Osteoblast (primary cell): ENCODE data around the gene SCYGR3. TPM values are rescaled to one million over a fixed set of nuclear protein-coding genes. Genes with fewer than 3 reads are reported as not detected.

Experiments
- DNase-seq: peaks from one replicate; pipeline ENCODE4 v3.0.0; 2011; ENCODE audit warnings: low spot score, mixed read lengths; ENCODE audit not compliant: insufficient read length; ENCODE audit errors: missing footprints
- H2AFZ ChIP-seq: 2 replicates; pipeline ENCODE4 v1.6.0; 2011; ENCODE audit warnings: mild to moderate bottlenecking, low read length
- H3K27ac ChIP-seq: 2 replicates; pipeline ENCODE4 v1.5.1; 2011; ENCODE audit warnings: mild to moderate bottlenecking, low read depth, low read length, moderate library complexity
- H3K27me3 ChIP-seq: 2 replicates; pipeline ENCODE4 v1.6.0; 2012; ENCODE audit warnings: mild to moderate bottlenecking, control low read depth, inconsistent platforms, low read length, moderate library complexity; ENCODE audit not compliant: insufficient read depth
- H3K36me3 ChIP-seq: 2 replicates; pipeline ENCODE4 v1.5.1; 2011; ENCODE audit warnings: mild to moderate bottlenecking, low read length, control low read depth, moderate library complexity; ENCODE audit not compliant: insufficient read depth
- H3K4me1 ChIP-seq: 2 replicates; pipeline ENCODE4 v1.5.1; 2011; ENCODE audit warnings: mild to moderate bottlenecking, low read length, control low read depth, moderate library complexity; ENCODE audit not compliant: insufficient read depth
- H3K4me2 ChIP-seq: 2 replicates; pipeline ENCODE4 v1.6.0; 2011; ENCODE audit warnings: mild to moderate bottlenecking, low read length; ENCODE audit not compliant: insufficient read depth
- H3K4me3 ChIP-seq: fragments of 200-600 bp; sonication (generic); 3 replicates; pipeline ENCODE4 v1.5.1; 2012; ENCODE audit warnings: mild to moderate bottlenecking, low read length, inconsistent platforms; ENCODE audit not compliant: insufficient read depth
- H3K79me2 ChIP-seq: 2 replicates; pipeline ENCODE4 v1.6.0; 2012; ENCODE audit warnings: mild to moderate bottlenecking, low read length, control low read depth, inconsistent platforms; ENCODE audit not compliant: insufficient read depth
- H3K9me3 ChIP-seq: 2 replicates; pipeline ENCODE4 v1.5.1; 2011; ENCODE audit warnings: low read depth, low read length, control low read depth
- H4K20me1 ChIP-seq: 2 replicates; pipeline ENCODE4 v1.6.0; 2012; ENCODE audit warnings: mild to moderate bottlenecking, low read length, control low read depth; ENCODE audit not compliant: insufficient read depth
- CTCF ChIP-seq: IDR thresholded peaks from 2 replicates; pipeline ENCODE4 v1.5.1; 2011; ENCODE audit warnings: mild to moderate bottlenecking, low read depth, low read length, moderate library complexity; ENCODE audit errors: extremely low read depth
- total RNA-seq: library from RNA; depleted of rRNA; stranded (reverse); fragments of >200 nt; gene quantifications from 2 replicates; pipeline ENCODE4 v1.2.3, GENCODE V29; 2012

The SCYGR3 gene
- total RNA-seq, 1 donor, result not detected

- no peak overlapping the region for H3K4me2 ChIP-seq
- no peak overlapping the region for H3K4me3 ChIP-seq
- H4K20me1 ChIP-seq, result no peaks in the 10 kb centered on the region
- H3K79me2 ChIP-seq, result no peaks in the 10 kb centered on the region
- TF ChIP-seq CTCF, result no peak
- no peaks in the 10 kb centered on the region for H3K4me1 ChIP-seq
- no peaks in the 10 kb centered on the region for H3K27me3 ChIP-seq
- no peaks in the 10 kb centered on the region for H3K36me3 ChIP-seq
- H3K9me3 ChIP-seq, result no peaks in the 10 kb centered on the region
- no peak for DNase-seq
- no peak overlapping the region for H3K27ac ChIP-seq
- no peak overlapping the region for H2AFZ ChIP-seq
Measured at GRCh38 chr2:227615181-227615580, 541 bp upstream of the SCYGR3 start.

GRCh38 chr2:227614246-227614645 is 394 bp downstream of the SCYGR3 start:
- no peak for DNase-seq
- no peaks in the 10 kb centered on the region for H3K4me1 ChIP-seq
- H3K4me2 ChIP-seq, result no peak overlapping the region
- no peak overlapping the region for H2AFZ ChIP-seq
- no peaks in the 10 kb centered on the region for H4K20me1 ChIP-seq
- H3K27me3 ChIP-seq, result no peaks in the 10 kb centered on the region
- H3K27ac ChIP-seq, result no peak overlapping the region
- H3K79me2 ChIP-seq, result no peaks in the 10 kb centered on the region
- no peak overlapping the region for H3K4me3 ChIP-seq
- H3K9me3 ChIP-seq, result no peaks in the 10 kb centered on the region
- no peak for TF ChIP-seq CTCF
- H3K36me3 ChIP-seq, result no peaks in the 10 kb centered on the region

GRCh38 chr2:227613272-227613660 is 1.4 kb downstream of the SCYGR3 start:
- no peaks in the 10 kb centered on the region for H3K9me3 ChIP-seq
- no peak overlapping the region for H3K4me3 ChIP-seq
- no peak overlapping the region for H3K4me2 ChIP-seq
- DNase-seq, result no peak
- no peak for TF ChIP-seq CTCF
- no peaks in the 10 kb centered on the region for H3K4me1 ChIP-seq
- no peak overlapping the region for H2AFZ ChIP-seq
- no peaks in the 10 kb centered on the region for H4K20me1 ChIP-seq
- no peaks in the 10 kb centered on the region for H3K79me2 ChIP-seq
- H3K27ac ChIP-seq, result no peak overlapping the region
- H3K27me3 ChIP-seq, result no peaks in the 10 kb centered on the region
- no peaks in the 10 kb centered on the region for H3K36me3 ChIP-seq

DNA sequence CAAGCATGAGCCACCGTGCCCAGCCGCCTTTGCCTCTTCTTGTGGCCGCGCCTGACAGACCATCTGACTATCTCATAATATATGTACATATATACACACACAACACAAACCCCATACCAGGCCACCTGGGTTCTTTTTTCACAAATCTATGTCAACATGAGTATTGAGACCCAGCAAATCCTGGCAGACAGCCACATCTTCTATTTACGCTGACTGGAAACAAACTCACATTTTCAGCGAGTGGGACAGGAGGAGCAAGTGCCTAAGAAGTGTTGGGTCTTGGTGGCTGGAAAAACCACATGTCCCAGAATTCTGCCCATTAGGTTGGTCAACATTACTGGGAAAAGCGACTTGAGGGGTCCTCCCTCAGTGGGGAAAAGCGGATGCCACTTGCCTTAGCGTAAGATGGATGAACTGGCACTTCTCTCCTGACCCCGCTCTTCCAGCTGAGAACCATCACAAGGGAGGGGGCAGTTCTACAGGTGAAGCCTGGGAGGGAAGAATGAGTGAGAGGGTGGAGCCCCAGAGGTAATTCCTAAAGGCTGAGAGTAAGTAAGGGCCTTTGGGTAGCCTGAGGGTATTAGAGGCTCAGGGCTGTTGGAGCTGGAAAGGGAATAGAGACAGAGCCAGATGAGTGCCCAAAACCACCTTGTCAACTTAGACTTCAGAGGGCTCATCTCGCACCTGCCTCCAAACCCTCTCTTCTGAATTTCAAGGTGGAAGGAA is 1.9 kb downstream of the SCYGR3 start:
- no peak for TF ChIP-seq CTCF
- Histone ChIP-seq H3K27me3 (no peaks in the 10 kb centered on the region), H3K36me3 (no peaks in the 10 kb centered on the region), H2AFZ (no peak overlapping the region), H3K27ac (no peak overlapping the region), H3K4me3 (no peak overlapping the region), H3K79me2 (no peaks in the 10 kb centered on the region), H3K4me1 (no peaks in the 10 kb centered on the region), H3K4me2 (no peak overlapping the region), H3K9me3 (no peaks in the 10 kb centered on the region), H4K20me1 (no peaks in the 10 kb centered on the region)
- DNase-seq, result no peak
